GM12878 (cell line): ENCODE results near the gene METTL1. TPM values are rescaled to one million over a fixed set of nuclear protein-coding genes. Genes with fewer than 3 reads are reported as not detected.

Experiments used
- ATAC-seq: fragments of 200-7000 bp; cut with Tn5 transposase; 3 replicates; pipeline ENCODE4 v1.9.1; 2020; ENCODE audit warnings: mild to moderate bottlenecking, moderate library complexity
- BruUV-seq: library from RNA; stranded (reverse); fragments of 400-500 nt; replicated peaks from 2 replicates; lab custom pipeline; 2021; lab: Mats Ljungman, UMichigan
- CTCF ChIA-PET: fragments of 300-600 bp; sonication (Branson Sonifier 250); formaldehyde crosslinking; extraction: SDS; loops from one replicate; lab custom pipeline; 2021; ENCODE audit warnings: inconsistent platforms; lab: Yijun Ruan, JAX
- POLR2A ChIA-PET: fragments of 350-600 bp; formaldehyde crosslinking; extraction: SDS; loops from one replicate; lab custom pipeline; 2021; ENCODE audit warnings: inconsistent platforms; lab: Charles Lee
- RAD21 ChIA-PET: fragments of 300-600 bp; sonication (Branson Sonifier 250); formaldehyde crosslinking; loops from one replicate; lab custom pipeline; 2023; ENCODE audit warnings: antibody characterized with exemption; ENCODE audit not compliant: unreplicated experiment; lab: Charles Lee
- SMC1A ChIA-PET: fragments of 300-600 bp; sonication (Branson Sonifier 250); formaldehyde crosslinking; loops from one replicate; lab custom pipeline; 2023; ENCODE audit not compliant: unreplicated experiment, uncharacterized antibody; lab: Charles Lee
- DNase-seq: peaks from one replicate; pipeline ENCODE4 v3.0.0-alpha.2; 2011; ENCODE audit warnings: low read depth, low spot score
- FAIRE-seq: peaks from 3 replicates; lab custom pipeline; 2011; peaks lifted over from hg19 to GRCh38; lab: Jason Lieb, UNC
- H2AFZ ChIP-seq: 2 replicates; pipeline ENCODE4 v1.6.0; 2011; ENCODE audit warnings: low read depth, low read length, control low read depth; ENCODE audit not compliant: control insufficient read depth
- H3K27ac ChIP-seq: 2 replicates; pipeline ENCODE4 v1.5.1; 2011; ENCODE audit warnings: control low read depth; ENCODE audit not compliant: control insufficient read depth, insufficient read depth
- H3K27me3 ChIP-seq, 2 experiments: replicated peaks in 1 of 2; 2 replicates each; pipeline versions ENCODE4 v1.6.0 to v1.6.1; 2011; ENCODE audit warnings: low read length in 1 of 2; ENCODE audit not compliant: control insufficient read depth in 2 of 2, insufficient read depth in 2 of 2
- H3K36me3 ChIP-seq, 2 experiments: 2 replicates each; pipeline ENCODE4 v1.5.1; 2011; ENCODE audit warnings: low read length in 1 of 2; ENCODE audit not compliant: control insufficient read depth in 2 of 2, insufficient read depth in 2 of 2
- H3K4me1 ChIP-seq: 2 replicates; pipeline ENCODE4 v1.6.1; 2011; ENCODE audit warnings: mild to moderate bottlenecking, low read length, moderate library complexity, mixed read lengths; ENCODE audit not compliant: control insufficient read depth, insufficient read depth
- H3K4me2 ChIP-seq: 2 replicates; pipeline ENCODE4 v1.6.0; 2011; ENCODE audit warnings: control low read depth; ENCODE audit not compliant: control insufficient read depth, insufficient read depth
- H3K4me3 ChIP-seq: fragments of 200-600 bp; sonication (generic); 2 replicates; pipeline ENCODE4 v1.5.1; 2016
- H3K79me2 ChIP-seq: 2 replicates; pipeline ENCODE4 v1.6.0; 2011; ENCODE audit warnings: low read length; ENCODE audit not compliant: control insufficient read depth, insufficient read depth
- H3K9ac ChIP-seq: 2 replicates; pipeline ENCODE4 v1.8.0; 2011; ENCODE audit warnings: low read length, control low read depth, mixed read lengths; ENCODE audit not compliant: control insufficient read depth, insufficient read depth
- H3K9me3 ChIP-seq: replicated peaks from 3 replicates; pipeline ENCODE4 v1.5.1; 2011; ENCODE audit warnings: mild to moderate bottlenecking, low read length; ENCODE audit not compliant: control insufficient read depth, insufficient read depth
- H4K20me1 ChIP-seq: 2 replicates; pipeline ENCODE4 v1.6.0; 2011; ENCODE audit not compliant: control insufficient read depth, insufficient read depth
- ASH2L ChIP-seq: fragments of 300-600, 200-600 bp; sonication (generic); IDR thresholded peaks from 2 replicates; pipeline ENCODE4 v1.6.1; 2017; ENCODE audit warnings: low read depth, mild to moderate bottlenecking, borderline replicate concordance
- CBX5 ChIP-seq: sonication (generic); IDR thresholded peaks from 2 replicates; pipeline ENCODE4 v1.6.1; 2016; ENCODE audit warnings: low read depth, moderate library complexity, mild to moderate bottlenecking, inconsistent platforms
- CEBPB ChIP-seq, 2 experiments: fragments of 150-350 bp in 1 of 2; IDR thresholded peaks; 2 replicates each; pipeline ENCODE4 v1.6.1; 2012 to 2014; ENCODE audit warnings: low read depth in 2 of 2, low read length in 2 of 2, borderline replicate concordance in 1 of 2, inconsistent platforms in 1 of 2
- CHD1 ChIP-seq: IDR thresholded peaks from 2 replicates; pipeline ENCODE4 v1.6.1; 2012; ENCODE audit warnings: low read depth, low read length, improper control_type of control experiment
- GATAD2B ChIP-seq: fragments of 450-650 bp; conservative IDR thresholded peaks from 2 replicates; pipeline ENCODE4 v1.6.1; 2017; ENCODE audit warnings: low read depth, mild to moderate bottlenecking, moderate library complexity
- RAD21 ChIP-seq: IDR thresholded peaks from 2 replicates; pipeline ENCODE4 v1.6.1; 2011; ENCODE audit warnings: mild to moderate bottlenecking, low read depth, low read length, moderate library complexity; ENCODE audit not compliant: insufficient read depth
- RB1 ChIP-seq: fragments of 450-650 bp; formaldehyde crosslinking; IDR thresholded peaks from 2 replicates; pipeline ENCODE4 v1.6.1; 2017; ENCODE audit warnings: mild to moderate bottlenecking, borderline replicate concordance
- RBBP5 ChIP-seq: fragments of 200-600 bp; sonication (generic); conservative IDR thresholded peaks from 2 replicates; pipeline ENCODE4 v1.6.1; 2016
- SMAD1 ChIP-seq: fragments of 450-650 bp; IDR thresholded peaks from 2 replicates; pipeline ENCODE4 v1.6.1; 2018; ENCODE audit warnings: mild to moderate bottlenecking, low read depth; ENCODE audit not compliant: partially characterized antibody
- SRF ChIP-seq, 2 experiments: IDR thresholded peaks; 2 replicates each; pipeline ENCODE4 v1.6.1; 2011; ENCODE audit warnings: low read depth in 2 of 2, low read length in 2 of 2, mild to moderate bottlenecking in 1 of 2, moderate library complexity in 1 of 2
- ZNF384 ChIP-seq: IDR thresholded peaks from 2 replicates; pipeline ENCODE4 v1.6.1; 2012; ENCODE audit warnings: low read depth, mild to moderate bottlenecking, low read length, improper control_type of control experiment, borderline replicate concordance
- ZZZ3 ChIP-seq: IDR thresholded peaks from 2 replicates; pipeline ENCODE4 v1.6.1; 2011; ENCODE audit warnings: low read depth; ENCODE audit not compliant: control insufficient read depth, insufficient read length
- WGBS: methylation state at CpG from one replicate; pipeline ENCODE4 v1.1.6; 2016; ENCODE audit warnings: low lambda C conversion rate; ENCODE audit not compliant: insufficient replicate concordance, insufficient coverage; ENCODE audit errors: missing lambda C conversion rate; 5-methylcytosine and 5-hydroxymethylcytosine counted together
- in situ Hi-C: fragments of 300-500 bp; cut with MboI; formaldehyde crosslinking; loops from 9 replicates; pipeline ENCODE4 v1.14.3; 2018; ENCODE audit warnings: mixed read lengths
- intact Hi-C: fragments of 100-400 bp; cut with micrococcal nuclease; formaldehyde crosslinking; loops from one replicate; pipeline ENCODE4 v1.14.2; 2022; ENCODE audit not compliant: unreplicated experiment
- polyA plus RNA-seq, 11 experiments: library from polyadenylated mRNA; depleted of rRNA in 4 of 11; unstranded in 6 of 11; stranded (reverse) in 5 of 11; fragments of >200 nt; fragmentation: Nextera tagmentation in 4 of 11; fragmentation: Illumina TruSeq in 1 of 11; extraction: Ambion mirVana in 4 of 11; extraction: Trizol in 1 of 11; gene quantifications; 1 replicate in 1 of 11; 2 replicates in 10 of 11; pipeline versions ENCODE4 v1.2.1 to v1.2.3, GENCODE V29; 2011 to 2016; ENCODE audit warnings: inconsistent platforms in 2 of 11, missing spikeins in 2 of 11, low read depth in 1 of 11
- total RNA-seq, 4 experiments: library from RNA; depleted of rRNA in 3 of 4; stranded (reverse); fragments of >200 nt in 3 of 4; fragmentation: Illumina TruSeq in 1 of 4; extraction: Trizol in 1 of 4; gene quantifications; 2 replicates each; pipeline versions ENCODE4 v1.2.1 to v1.2.3, GENCODE V29; 2013 to 2021
- TF ChIP-seq, protein P1 (sequence below): IDR thresholded peaks from 2 replicates; pipeline ENCODE4 v1.6.1; 2012; ENCODE audit warnings: low read depth, low read length, improper control_type of control experiment

METTL1 gene
- total and polyA plus RNA-seq, 10 of the 15 experiments (the other 5 are each of a cell fraction or from before 2014, with no cell fraction given) = 11.3 to 44.3 (median 30.6) TPM

DNA sequence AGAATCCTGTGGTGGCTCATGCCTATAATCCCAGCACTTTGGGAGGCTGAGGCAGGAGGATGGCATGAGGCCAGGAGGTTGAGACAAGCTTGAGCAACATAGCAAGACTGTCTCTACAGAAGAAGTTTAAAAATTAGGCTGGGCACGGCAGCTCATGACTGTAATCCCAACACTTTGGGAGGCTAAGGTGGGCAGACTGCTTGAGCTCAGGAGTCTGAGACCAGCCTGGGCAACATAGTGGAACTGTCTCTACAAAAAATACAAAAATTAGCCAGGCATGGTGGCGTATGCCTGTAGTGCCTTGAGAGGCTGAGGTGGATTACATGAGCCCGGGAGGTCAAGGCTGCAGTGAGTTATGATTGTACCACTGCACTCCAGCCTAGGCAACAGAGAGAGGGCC is 4.0 kb downstream of the METTL1 start:
- FAIRE-seq (no peak), DNase-seq (no peak), ATAC-seq (no peak)
- SMC1A ChIA-PET = interaction anchor here (0.9 kb wide), 1 partner anchor 130 kb away, joined by 3 read pairs; no protein-coding TSS in a partner anchor
- no peaks in the 10 kb centered on the region for H4K20me1 ChIP-seq
- no TSS peak for BruUV-seq
- no peak overlapping the region for H3K27ac ChIP-seq
- H3K4me3 ChIP-seq = no peak overlapping the region
- no peak overlapping the region for H3K4me2 ChIP-seq
- TF ChIP-seq CEBPB (IDR thresholded peaks at IDR 0.05; ENCODE audit: borderline replicate concordance in 1 of 2, low read depth in 2 of 2, low read length in 2 of 2) = no peak
- TF ChIP-seq CBX5 = no peak
- no peak for TF ChIP-seq RB1
- no peak for TF ChIP-seq CHD1
- no peak for TF ChIP-seq SMAD1
- no peak for TF ChIP-seq RAD21
- no peak for TF ChIP-seq ZNF384
- TF ChIP-seq RBBP5 = no peak
- no peak for TF ChIP-seq GATAD2B
- TF ChIP-seq, protein P1, sequence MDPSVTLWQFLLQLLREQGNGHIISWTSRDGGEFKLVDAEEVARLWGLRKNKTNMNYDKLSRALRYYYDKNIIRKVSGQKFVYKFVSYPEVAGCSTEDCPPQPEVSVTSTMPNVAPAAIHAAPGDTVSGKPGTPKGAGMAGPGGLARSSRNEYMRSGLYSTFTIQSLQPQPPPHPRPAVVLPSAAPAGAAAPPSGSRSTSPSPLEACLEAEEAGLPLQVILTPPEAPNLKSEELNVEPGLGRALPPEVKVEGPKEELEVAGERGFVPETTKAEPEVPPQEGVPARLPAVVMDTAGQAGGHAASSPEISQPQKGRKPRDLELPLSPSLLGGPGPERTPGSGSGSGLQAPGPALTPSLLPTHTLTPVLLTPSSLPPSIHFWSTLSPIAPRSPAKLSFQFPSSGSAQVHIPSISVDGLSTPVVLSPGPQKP = no peak
- TF ChIP-seq SRF (IDR thresholded peaks at IDR 0.05; ENCODE audit: low read depth in 2 of 2, low read length in 2 of 2) = no peak
- TF ChIP-seq ZZZ3 = no peak
- no peak for TF ChIP-seq ASH2L
- intact Hi-C loops = no loop called here
- RAD21 ChIA-PET = interaction anchor here (1.5 kb wide), 1 partner anchor 13 kb away, joined by 5 read pairs; no protein-coding TSS in a partner anchor
- no peak overlapping the region for H3K9ac ChIP-seq
- CTCF ChIA-PET = interaction anchor here (0.7 to 7.3 kb wide), 5 partner anchors 8 to 535 kb away, joined by 3 to 62 read pairs (median 4); partner anchors contain the start of gene MARCHF9
- H3K36me3 ChIP-seq = peaks cover 0 to 4% of the 10 kb centered on the region in 2 experiments; a peak in 2 of 4 replicates
- no peaks in the 10 kb centered on the region for H3K79me2 ChIP-seq
- in situ Hi-C loops = no loop called here
- no peaks in the 10 kb centered on the region for H3K9me3 ChIP-seq
- WGBS = 98% methylated on average over 3 of the region's 3 CpGs
- no peak overlapping the region for H2AFZ ChIP-seq
- POLR2A ChIA-PET = no interaction called here
- H3K4me1 ChIP-seq = peaks cover 23% of the 10 kb centered on the region
- H3K27me3 ChIP-seq = peaks cover 11 to 23% of the 10 kb centered on the region in 2 experiments; a peak in 3 of 4 replicates
